ENCODE data around the gene FAM117A.

DNA sequence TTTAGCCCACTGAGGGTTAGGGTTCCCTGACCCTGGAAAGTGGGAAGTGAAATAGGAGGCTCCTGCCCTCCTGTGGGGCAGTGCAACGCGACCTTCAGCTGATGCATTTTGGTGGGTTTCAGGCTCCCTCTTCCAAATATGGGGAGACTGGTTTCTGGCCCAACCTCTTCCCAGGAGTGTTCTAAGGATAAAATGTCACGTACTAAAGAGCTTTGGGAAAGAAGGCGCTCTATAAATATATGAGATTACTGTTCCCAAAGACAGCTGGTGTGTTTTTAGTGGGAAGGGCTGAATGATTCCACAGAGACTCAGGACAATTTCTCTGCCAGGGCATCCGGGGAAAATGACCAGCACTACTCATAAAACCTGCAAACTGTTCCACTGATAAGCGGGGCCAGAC, 65.9 kb downstream of the FAM117A start:
- TF ChIP-seq CTCF (IDR thresholded peaks at IDR 0.05) (no peak), POLR2A (IDR thresholded peaks at IDR 0.05) (no peak)
